Panc1 (cell line): Measurements from ENCODE around the gene CXCR6.

ENCODE experiments used
- CTCF ChIP-seq: fragments of 450-650 bp; IDR thresholded peaks from 2 replicates; pipeline ENCODE4 v1.5.1; 2017; ENCODE audit warnings: mild to moderate bottlenecking
- POLR2AphosphoS5 ChIP-seq: IDR thresholded peaks from 2 replicates; pipeline ENCODE4 v1.6.1; 2012; ENCODE audit warnings: mild to moderate bottlenecking, low read depth, low read length, moderate library complexity
- REST ChIP-seq, 2 experiments: IDR thresholded peaks; 2 replicates each; pipeline ENCODE4 v1.6.1; 2011 to 2012; ENCODE audit warnings: low read depth in 2 of 2, control low read depth in 1 of 2, low read length in 1 of 2, mild to moderate bottlenecking in 1 of 2, moderate library complexity in 1 of 2; ENCODE audit not compliant: insufficient read depth in 1 of 2
- SIN3A ChIP-seq: IDR thresholded peaks from 2 replicates; pipeline ENCODE4 v1.6.1; 2012; ENCODE audit warnings: low read depth, mild to moderate bottlenecking, low read length, moderate library complexity, borderline replicate concordance; ENCODE audit not compliant: insufficient read depth
- TCF7L2 ChIP-seq: IDR thresholded peaks from 2 replicates; pipeline ENCODE4 v1.6.1; 2011; ENCODE audit warnings: mild to moderate bottlenecking, low read depth, low read length, inconsistent platforms

- TF ChIP-seq CTCF (no peak), POLR2AphosphoS5 (no peak), TCF7L2 (no peak), REST (IDR thresholded peaks at IDR 0.05; ENCODE audit: insufficient read depth in 1 of 2, low read depth in 2 of 2, low read length in 1 of 2) (no peak), SIN3A (no peak)
Observed at GRCh38 chr3:45959201-45959600, 15.9 kb downstream of the CXCR6 start.
